Stimulated activated CD4-positive, alpha-beta T cell treated with anti-CD3 and anti-CD28 coated beads, TNF-alpha, amount 100 ng/mL, for 48 hours (primary cell): ENCODE data around the gene PAQR6.
A peak's percentile ranks its signal among the peaks of the same experiment; 100 is the strongest.

Experiments used
- DNase-seq, 3 donors: peaks; one replicate each; pipeline ENCODE4 v3.0.0-alpha.2; 2020; ENCODE audit warnings: low read depth in 3 of 3

PAQR6 gene

GRCh38 chr1:156195853-156196252 is 52.0 kb downstream of the PAQR6 start:
- DNase-seq, result no peak

GRCh38 chr1:156194300-156194652 is 53.6 kb downstream of the PAQR6 start:
- DNase-seq, result no peak

GRCh38 chr1:156193488-156194299 is 54.2 kb downstream of the PAQR6 start, which contains the start of gene SLC25A44:
Gene SLC25A44, plus strand, starts transcription at chr1:156194104. Its CDS starts 5,744 bp downstream, at chr1:156199848.
- peak; percentile 92 to 96 (median 93) for DNase-seq
